ENCODE results near the gene SND1.

SND1 gene

DNA sequence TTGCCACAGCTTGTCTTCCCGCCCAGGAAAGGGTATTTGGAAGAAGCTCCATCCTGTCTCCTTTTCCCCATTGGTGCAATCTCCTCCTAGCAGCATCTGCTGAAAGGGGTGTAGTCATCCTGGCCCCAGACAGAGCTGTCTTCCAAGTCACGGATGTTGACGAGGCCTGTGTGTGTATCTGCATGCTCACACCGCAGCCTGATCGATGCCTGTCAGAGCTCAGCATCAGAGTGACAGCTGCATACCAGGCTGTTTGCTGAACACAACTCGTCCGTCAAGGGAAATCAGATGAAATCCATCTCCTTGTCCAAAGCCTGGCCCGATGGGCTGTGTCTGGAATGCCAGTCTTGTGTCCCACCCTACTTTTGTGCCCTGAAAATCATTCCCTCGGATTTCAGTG, 400.4 kb downstream of the SND1 start:
- no peak for DNase-seq
- in situ Hi-C loops (cut with MboI; ENCODE audit: low pct_unique_long_range_greater_than_20kb, low sequenced_read_pairs) = no loop called here

GRCh38 chr7:128053023-128053422, 401.0 kb downstream of the SND1 start:
- DNase-seq = peak; percentile 56
- in situ Hi-C loops (cut with MboI; ENCODE audit: low pct_unique_long_range_greater_than_20kb, low sequenced_read_pairs) = no loop called here

- DNase-seq = no peak
- in situ Hi-C loops (cut with MboI; ENCODE audit: low pct_unique_long_range_greater_than_20kb, low sequenced_read_pairs) = no loop called here
Observed at GRCh38 chr7:128053991-128054390, 402.0 kb downstream of the SND1 start.

DNA sequence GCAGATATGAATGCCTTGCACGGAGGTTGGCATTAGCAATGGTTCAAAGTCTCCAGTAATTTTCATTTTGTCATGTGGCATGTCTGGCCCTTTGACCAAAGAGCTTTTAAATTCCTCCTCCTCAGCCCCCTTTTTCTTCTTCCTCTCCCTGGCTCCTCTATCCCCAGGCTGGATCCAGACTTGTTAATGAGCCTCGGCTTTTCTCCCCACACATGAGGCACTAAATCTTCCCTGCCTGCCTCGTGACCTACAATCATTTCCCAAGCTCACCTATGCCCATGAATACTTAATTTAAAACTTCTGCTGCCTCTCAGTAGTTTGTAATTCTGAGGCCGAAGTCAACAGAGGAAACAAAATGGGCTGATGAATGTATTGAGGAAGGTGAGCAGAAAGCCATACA, 402.5 kb downstream of the SND1 start:
- DNase-seq = no peak
- in situ Hi-C loops (cut with MboI; ENCODE audit: low pct_unique_long_range_greater_than_20kb, low sequenced_read_pairs) = no loop called here

DNA sequence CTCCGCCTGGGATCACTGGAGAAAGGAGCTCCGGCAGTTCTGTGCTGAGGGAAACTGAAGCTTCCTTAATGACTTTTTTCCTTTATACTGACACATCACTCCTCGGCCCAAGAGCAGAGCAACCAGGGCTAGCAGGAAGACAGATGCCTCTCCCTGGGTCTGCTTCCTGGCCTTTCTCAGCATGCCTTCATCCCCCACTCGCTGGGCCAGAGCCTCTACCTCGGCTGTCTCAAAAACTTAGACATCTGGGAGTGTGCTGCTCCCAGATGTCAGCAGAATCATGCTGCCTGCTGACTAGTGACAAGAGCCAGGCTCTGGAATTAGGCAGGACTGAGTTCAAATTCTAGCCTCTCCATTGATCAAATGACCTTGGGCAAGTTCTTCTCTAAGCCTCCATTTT, 403.6 kb downstream of the SND1 start:
- no peak for DNase-seq
- in situ Hi-C loops (cut with MboI; ENCODE audit: low pct_unique_long_range_greater_than_20kb, low sequenced_read_pairs) = no loop called here

- no peak for DNase-seq
- in situ Hi-C loops (cut with MboI; ENCODE audit: low pct_unique_long_range_greater_than_20kb, low sequenced_read_pairs) = no loop called here
Observed at GRCh38 chr7:128056901-128057300, 404.9 kb downstream of the SND1 start.

GRCh38 chr7:128057909-128058308, 405.9 kb downstream of the SND1 start:
- in situ Hi-C loops (cut with MboI; ENCODE audit: low pct_unique_long_range_greater_than_20kb, low sequenced_read_pairs) = no loop called here
- DNase-seq = no peak

DNA sequence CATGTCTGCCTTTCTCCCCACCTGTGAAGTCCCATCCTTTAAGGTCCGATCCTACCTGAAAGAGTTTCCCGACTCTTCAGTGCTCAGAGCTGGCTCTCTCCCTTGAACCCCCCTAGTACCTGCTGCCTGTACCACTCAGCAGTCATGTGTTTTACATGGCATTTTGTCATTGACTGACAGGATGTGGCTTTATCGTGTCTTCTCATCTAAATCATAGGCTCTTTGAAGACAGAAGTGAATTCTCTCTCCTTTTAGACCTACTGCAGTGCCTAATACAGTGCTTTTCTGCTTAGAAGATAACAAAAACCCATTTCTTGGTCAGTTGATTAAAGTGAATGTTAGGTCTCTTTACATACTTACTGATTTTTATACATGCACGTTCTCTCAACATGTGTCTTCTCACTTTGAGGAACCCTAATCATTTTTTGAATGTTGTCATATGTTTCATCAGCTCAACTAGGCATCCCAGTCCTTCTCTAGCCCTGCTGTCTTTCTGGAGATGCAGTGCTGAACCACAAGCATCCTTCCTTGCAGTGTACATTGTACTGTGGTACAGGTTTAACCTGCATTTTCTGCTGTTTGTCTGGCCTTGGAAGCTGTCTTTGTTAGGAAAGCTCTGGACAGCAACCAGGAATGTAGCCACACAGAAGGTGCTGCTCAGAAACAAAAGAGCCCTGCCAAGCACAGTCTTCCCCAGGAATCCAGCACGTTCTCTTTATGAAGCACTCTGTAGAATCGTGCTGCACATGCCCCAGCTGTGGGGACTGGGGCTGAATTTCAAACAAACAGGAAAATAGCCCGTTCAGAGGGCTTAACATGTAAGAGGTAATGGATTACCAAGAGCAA, 407.4 kb downstream of the SND1 start:
- in situ Hi-C loops (cut with MboI; ENCODE audit: low pct_unique_long_range_greater_than_20kb, low sequenced_read_pairs) = no loop called here

DNA sequence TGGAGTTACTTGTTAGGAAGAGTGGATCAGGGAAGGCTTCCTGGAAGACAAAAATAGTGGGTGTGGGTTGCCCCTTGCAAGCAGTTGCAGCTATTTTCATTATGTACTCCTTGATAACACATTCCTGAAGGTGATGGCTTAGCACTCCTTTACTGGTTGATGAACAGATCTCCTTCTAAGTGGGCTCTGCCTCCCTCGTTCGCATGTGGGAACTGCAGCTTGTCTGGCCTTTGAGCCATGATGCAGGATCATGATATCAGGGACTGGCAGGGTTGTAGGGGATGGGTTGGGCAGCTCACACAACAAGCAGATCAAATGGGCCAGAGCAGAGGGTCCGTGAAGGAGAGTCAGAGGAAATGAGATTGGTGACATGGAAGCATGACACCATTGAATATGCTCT, 408.0 kb downstream of the SND1 start:
- in situ Hi-C loops (cut with MboI; ENCODE audit: low pct_unique_long_range_greater_than_20kb, low sequenced_read_pairs) = no loop called here
- no peak for DNase-seq

More for the DNA sequence above, 407.4 kb downstream of the SND1 start:
- no peak for DNase-seq

GRCh38 chr7:128063088-128063487, 411.1 kb downstream of the SND1 start:
- in situ Hi-C loops (cut with MboI; ENCODE audit: low pct_unique_long_range_greater_than_20kb, low sequenced_read_pairs) = no loop called here
- no peak for DNase-seq

- in situ Hi-C loops (cut with MboI; ENCODE audit: low pct_unique_long_range_greater_than_20kb, low sequenced_read_pairs) = no loop called here
- no peak for DNase-seq
Observed at GRCh38 chr7:128065872-128066271, 413.9 kb downstream of the SND1 start.

- no peak for DNase-seq
- in situ Hi-C loops (cut with MboI; ENCODE audit: low pct_unique_long_range_greater_than_20kb, low sequenced_read_pairs) = no loop called here
Observed at GRCh38 chr7:128066395-128066794, 414.4 kb downstream of the SND1 start.

DNA sequence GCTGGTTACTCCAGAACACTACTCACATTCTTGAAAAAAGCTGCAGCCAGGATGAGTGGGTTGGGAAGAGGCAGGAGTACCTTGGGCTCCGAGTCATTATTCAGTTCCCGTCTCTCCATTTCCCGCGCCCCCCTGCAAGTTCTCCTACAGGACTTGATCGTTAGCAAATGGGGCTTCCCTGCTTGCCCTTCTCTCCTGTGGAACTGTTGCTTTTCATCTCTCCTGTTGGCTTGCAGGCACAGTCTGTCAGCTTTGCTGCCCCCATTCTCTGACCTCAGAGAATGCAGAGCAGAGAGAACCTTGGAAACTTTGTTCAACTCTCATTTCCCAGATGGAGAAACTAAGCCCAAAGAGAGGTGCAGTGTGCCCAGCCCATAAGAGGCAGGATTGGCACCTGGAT, 414.9 kb downstream of the SND1 start:
- in situ Hi-C loops (cut with MboI; ENCODE audit: low pct_unique_long_range_greater_than_20kb, low sequenced_read_pairs) = no loop called here

DNA sequence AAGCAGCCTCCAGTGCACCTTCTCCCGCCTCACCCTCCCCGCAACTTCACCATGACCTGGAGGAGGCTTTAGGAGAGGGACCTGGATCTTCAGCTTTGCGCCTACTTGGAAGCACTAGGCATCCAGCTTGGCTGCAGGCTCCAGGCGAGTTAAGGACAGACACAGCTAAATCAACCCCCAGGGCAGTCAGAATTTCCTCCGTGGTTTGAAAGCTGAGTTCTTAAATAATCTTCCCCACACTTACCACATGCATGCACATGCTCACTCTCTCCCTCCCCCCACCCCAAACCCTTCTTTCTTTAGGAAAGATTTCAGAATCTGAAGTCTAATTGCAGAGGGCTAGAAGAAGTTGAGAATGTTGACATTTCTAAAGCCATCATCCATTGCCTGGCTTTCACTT, 416.0 kb downstream of the SND1 start:
- no peak for DNase-seq
- in situ Hi-C loops (cut with MboI; ENCODE audit: low pct_unique_long_range_greater_than_20kb, low sequenced_read_pairs) = no loop called here

More for the DNA sequence above, 414.9 kb downstream of the SND1 start:
- no peak for DNase-seq

- in situ Hi-C loops (cut with MboI; ENCODE audit: low pct_unique_long_range_greater_than_20kb, low sequenced_read_pairs) = no loop called here
- DNase-seq = no peak
Observed at GRCh38 chr7:128068785-128069184, 416.8 kb downstream of the SND1 start.

DNA sequence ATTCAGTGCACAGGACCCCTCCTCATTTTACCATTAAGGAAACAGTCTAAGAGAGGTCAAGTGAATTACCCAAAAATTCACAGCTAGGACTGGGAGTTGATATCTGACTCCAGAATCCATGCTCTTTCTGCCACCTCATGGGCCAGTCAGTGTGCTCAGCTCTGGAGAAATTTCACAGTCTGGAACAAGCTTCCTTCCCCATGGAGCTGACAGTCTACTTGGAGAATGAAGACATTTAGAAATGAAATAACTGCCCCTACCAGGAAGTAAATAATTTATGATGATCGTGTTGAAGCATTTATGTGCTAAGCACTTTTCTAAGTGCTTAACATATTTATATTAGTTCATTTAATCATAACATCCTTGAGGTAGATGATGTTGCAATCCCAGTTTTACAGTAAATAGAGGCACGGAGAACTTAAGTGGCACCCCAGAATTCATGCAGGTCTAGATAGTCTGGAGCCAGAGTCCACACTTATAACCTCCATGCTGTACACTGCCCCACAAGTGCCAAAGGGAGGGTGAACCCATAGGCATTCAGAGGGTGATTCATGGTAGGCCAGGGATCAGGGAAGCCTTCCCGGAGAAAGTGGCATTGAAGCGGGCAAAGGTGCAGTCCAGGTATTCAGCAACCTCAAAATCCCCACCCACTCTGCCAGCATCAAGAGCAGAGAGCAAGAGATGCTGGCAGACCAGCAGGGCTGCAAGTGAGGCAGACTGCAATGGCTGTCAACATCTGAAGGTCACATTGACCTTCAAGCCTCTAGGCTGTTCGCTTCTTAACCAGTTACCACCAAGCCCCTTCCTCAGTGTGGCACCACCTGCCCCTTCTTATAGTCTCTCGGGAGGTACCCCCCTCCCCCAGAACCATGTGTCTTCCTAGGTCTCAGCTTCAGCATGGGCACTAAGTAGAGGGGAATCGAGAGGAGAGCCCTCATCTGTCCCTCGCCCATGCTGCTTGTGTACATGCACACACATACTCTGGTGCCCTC, 417.7 kb downstream of the SND1 start:
- DNase-seq = no peak
- in situ Hi-C loops (cut with MboI; ENCODE audit: low pct_unique_long_range_greater_than_20kb, low sequenced_read_pairs) = no loop called here

GRCh38 chr7:128071376-128071775, 419.4 kb downstream of the SND1 start:
- in situ Hi-C loops (cut with MboI; ENCODE audit: low pct_unique_long_range_greater_than_20kb, low sequenced_read_pairs) = no loop called here

DNA sequence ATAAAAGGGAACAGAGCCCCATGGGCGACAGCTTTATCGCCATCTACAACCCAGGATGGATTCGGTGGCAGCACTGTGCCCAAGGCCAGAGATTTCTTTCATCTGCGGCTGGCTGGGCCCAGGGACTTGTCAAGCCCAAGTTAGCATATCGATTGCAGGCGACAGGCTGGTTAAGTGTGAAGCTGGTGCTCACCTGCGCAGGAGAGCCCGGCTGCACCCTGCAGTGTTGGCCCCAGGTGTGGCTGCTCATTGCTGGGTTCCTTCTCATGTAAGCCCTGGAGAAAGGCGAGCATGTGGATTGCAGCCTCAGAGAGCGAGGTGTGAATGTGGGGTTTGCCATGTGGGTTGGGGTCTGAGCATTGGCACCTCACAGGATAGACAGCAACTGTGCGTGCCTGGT, 419.8 kb downstream of the SND1 start:
- in situ Hi-C loops (cut with MboI; ENCODE audit: low pct_unique_long_range_greater_than_20kb, low sequenced_read_pairs) = no loop called here
- no peak for DNase-seq

More at GRCh38 chr7:128071376-128071775, 419.4 kb downstream of the SND1 start:
- no peak for DNase-seq

DNA sequence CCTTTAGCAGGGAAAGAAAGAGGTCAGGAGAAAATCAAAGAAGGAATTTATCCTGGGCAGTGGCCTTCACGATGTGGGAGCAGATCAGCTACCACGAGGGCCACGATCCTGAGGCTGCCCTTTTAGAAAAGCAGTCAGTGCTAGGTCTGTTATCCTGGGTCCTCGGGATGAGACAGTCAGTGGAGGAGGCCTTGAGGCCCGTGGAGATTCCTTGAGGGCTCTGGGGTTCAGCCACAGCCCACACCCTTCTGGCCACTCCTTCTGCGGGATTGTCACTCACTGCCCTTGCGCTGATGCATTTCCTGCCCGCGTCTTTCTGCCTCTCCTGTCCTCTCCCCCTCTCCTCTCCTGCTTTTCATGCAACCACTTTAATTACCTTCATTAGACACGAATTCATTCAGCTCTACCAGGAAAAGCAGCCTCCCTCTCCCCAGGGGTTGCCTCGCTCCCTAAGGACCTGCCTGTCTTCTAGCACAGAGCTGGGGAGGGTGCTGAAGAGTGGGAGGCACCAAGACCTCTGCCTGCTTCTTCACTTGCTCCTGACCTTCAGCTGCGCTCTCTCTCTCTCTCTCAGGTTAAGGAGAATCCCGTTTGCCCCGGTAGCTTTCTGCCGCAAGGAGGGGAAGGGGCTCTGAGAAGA, 421.8 kb downstream of the SND1 start:
- in situ Hi-C loops (cut with MboI; ENCODE audit: low pct_unique_long_range_greater_than_20kb, low sequenced_read_pairs) = no loop called here
- DNase-seq = no peak

- DNase-seq = no peak
- in situ Hi-C loops (cut with MboI; ENCODE audit: low pct_unique_long_range_greater_than_20kb, low sequenced_read_pairs) = no loop called here
Observed at GRCh38 chr7:128074336-128074735, 422.3 kb downstream of the SND1 start.

Data from KBM-7 (cell line).